ENCODE results near the gene ODF2.

Gene ODF2

GRCh38 chr9:128459011-128459410 lies 3.2 kb downstream of the ODF2 start:
- TF ChIP-seq CTCF (IDR thresholded peaks at IDR 0.05; ENCODE audit: insufficient read depth, low read depth, low read length, missing control alignments) = no peak
- no peak for DNase-seq (ENCODE audit: low read depth)
- H3K4me3 ChIP-seq (ENCODE audit: low read depth, low read length) = no peak overlapping the region

- TF ChIP-seq CTCF (IDR thresholded peaks at IDR 0.05; ENCODE audit: insufficient read depth, low read depth, low read length, missing control alignments) = no peak
- DNase-seq (ENCODE audit: low read depth) = no peak
- no peak overlapping the region for H3K4me3 ChIP-seq (ENCODE audit: low read depth, low read length)
Observed at GRCh38 chr9:128469070-128469469, 13.3 kb downstream of the ODF2 start.

- H3K4me3 ChIP-seq (ENCODE audit: low read depth, low read length) = no peak overlapping the region
- TF ChIP-seq CTCF (IDR thresholded peaks at IDR 0.05; ENCODE audit: insufficient read depth, low read depth, low read length, missing control alignments) = no peak
- DNase-seq (ENCODE audit: low read depth) = no peak
Observed at GRCh38 chr9:128470560-128470959, 14.8 kb downstream of the ODF2 start.

GRCh38 chr9:128473104-128473503 lies 17.3 kb downstream of the ODF2 start:
- no peak for DNase-seq (ENCODE audit: low read depth)
- no peak for TF ChIP-seq CTCF (IDR thresholded peaks at IDR 0.05; ENCODE audit: insufficient read depth, low read depth, low read length, missing control alignments)
- H3K4me3 ChIP-seq (ENCODE audit: low read depth, low read length) = no peak overlapping the region

GRCh38 chr9:128475867-128476266 lies 20.1 kb downstream of the ODF2 start:
- no peak overlapping the region for H3K4me3 ChIP-seq (ENCODE audit: low read depth, low read length)
- TF ChIP-seq CTCF (IDR thresholded peaks at IDR 0.05; ENCODE audit: insufficient read depth, low read depth, low read length, missing control alignments) = no peak
- no peak for DNase-seq (ENCODE audit: low read depth)

GRCh38 chr9:128479262-128479661 lies 23.5 kb downstream of the ODF2 start:
- H3K4me3 ChIP-seq (ENCODE audit: low read depth, low read length) = no peak overlapping the region
- DNase-seq (ENCODE audit: low read depth) = no peak
- no peak for TF ChIP-seq CTCF (IDR thresholded peaks at IDR 0.05; ENCODE audit: insufficient read depth, low read depth, low read length, missing control alignments)

GRCh38 chr9:128481561-128481960 lies 25.8 kb downstream of the ODF2 start:
- DNase-seq (ENCODE audit: low read depth) = no peak
- H3K4me3 ChIP-seq (ENCODE audit: low read depth, low read length) = no peak overlapping the region
- TF ChIP-seq CTCF (IDR thresholded peaks at IDR 0.05; ENCODE audit: insufficient read depth, low read depth, low read length, missing control alignments) = no peak
